22Rv1 (cell line): ENCODE measurements around the gene CEACAM3.

Source experiments
- ZFX ChIP-seq: fragments of 450-650 bp; IDR thresholded peaks from 2 replicates; pipeline ENCODE4 v1.6.1; 2017; ENCODE audit warnings: antibody characterized with exemption, borderline replicate concordance
- TF ChIP-seq, protein P1 (sequence below): fragments of 450-650 bp; IDR thresholded peaks from 2 replicates; pipeline ENCODE4 v1.5.1; 2017; ENCODE audit warnings: mild to moderate bottlenecking

DNA sequence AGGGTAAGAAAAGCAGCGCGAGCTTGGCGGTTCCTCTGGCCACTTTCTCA lies 48.4 kb downstream of the CEACAM3 start, which contains the start of gene DMRTC2:
- TF ChIP-seq, protein P1, sequence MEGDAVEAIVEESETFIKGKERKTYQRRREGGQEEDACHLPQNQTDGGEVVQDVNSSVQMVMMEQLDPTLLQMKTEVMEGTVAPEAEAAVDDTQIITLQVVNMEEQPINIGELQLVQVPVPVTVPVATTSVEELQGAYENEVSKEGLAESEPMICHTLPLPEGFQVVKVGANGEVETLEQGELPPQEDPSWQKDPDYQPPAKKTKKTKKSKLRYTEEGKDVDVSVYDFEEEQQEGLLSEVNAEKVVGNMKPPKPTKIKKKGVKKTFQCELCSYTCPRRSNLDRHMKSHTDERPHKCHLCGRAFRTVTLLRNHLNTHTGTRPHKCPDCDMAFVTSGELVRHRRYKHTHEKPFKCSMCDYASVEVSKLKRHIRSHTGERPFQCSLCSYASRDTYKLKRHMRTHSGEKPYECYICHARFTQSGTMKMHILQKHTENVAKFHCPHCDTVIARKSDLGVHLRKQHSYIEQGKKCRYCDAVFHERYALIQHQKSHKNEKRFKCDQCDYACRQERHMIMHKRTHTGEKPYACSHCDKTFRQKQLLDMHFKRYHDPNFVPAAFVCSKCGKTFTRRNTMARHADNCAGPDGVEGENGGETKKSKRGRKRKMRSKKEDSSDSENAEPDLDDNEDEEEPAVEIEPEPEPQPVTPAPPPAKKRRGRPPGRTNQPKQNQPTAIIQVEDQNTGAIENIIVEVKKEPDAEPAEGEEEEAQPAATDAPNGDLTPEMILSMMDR: no peak
- TF ChIP-seq ZFX: no peak
